ENCODE data around the gene FUS. TPM values are rescaled to one million over a fixed set of nuclear protein-coding genes. Genes with fewer than 3 reads are reported as not detected.

FUS gene
- total and polyA plus RNA-seq, 10 donors: 119 to 694 (median 337) TPM

DNA sequence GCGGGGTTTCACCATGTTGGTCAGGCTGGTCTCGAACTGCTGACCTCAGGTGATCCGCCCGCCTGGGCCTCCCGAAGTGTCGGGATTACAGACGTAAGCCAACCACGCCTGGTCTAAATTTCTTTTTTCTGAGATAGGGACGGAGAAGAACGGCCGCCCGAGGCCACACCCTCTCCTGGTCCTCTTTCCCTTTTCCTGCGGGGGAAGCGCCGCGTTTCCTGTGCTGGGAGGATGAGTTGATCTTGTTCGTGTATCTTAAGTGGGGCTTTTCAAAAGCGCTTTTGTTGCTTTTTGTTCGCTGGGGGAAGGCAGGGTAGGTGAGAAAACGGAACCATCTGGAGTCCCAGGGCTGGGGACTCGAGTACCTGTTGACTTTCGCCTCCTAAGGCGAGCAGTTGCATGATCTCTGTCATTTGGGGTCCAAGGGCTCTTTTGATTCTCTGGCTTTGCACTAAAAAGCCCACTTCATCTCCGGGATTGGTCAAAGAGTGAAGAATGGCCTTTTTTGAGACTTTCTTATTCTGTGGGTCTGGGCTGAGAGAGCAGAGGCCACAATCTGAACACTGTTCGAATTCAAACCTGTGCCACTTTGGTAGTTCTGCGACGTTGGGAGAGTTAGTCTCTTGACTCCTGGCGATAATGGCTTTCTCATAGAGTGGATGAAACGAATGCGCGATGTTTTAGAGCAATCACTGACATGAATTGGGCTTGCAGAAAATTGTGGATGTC lies 1.3 kb downstream of the FUS start:
- intact Hi-C loops (cut with DNase I; ENCODE audit: low total_unique reads): loop anchor here (2.0 kb wide), 1 partner anchor 62 kb away; no protein-coding TSS in a partner anchor
- H3K9me3 ChIP-seq: no peaks in the 10 kb centered on the region
- DNase-seq: peak; percentile 83
- peaks cover 0 to 45% (median 40%) of the 10 kb centered on the region in 6 donors for H3K36me3 ChIP-seq
- no peaks in the 10 kb centered on the region for H3K27me3 ChIP-seq (replicated peaks in 1 of 7)
- peaks cover 51 to 88% (median 77%) of the 10 kb centered on the region in 6 donors for H3K4me1 ChIP-seq
- peak in 1 of 3 donors; percentile 55 for TF ChIP-seq POLR2AphosphoS5 (IDR thresholded peaks at IDR 0.05)
- no peak for TF ChIP-seq CTCF (IDR thresholded peaks at IDR 0.05 in 8 of 11, conservative IDR thresholded peaks at IDR 0.05 in 3 of 11)
- peak overlapping the region; percentile 73 to 98 (median 93) for H3K4me3 ChIP-seq
- peak overlapping the region; percentile 93 to 99 (median 96) for H3K27ac ChIP-seq
- 2 to 5% (median 3%) methylated on average over 31 of the region's 31 CpGs for WGBS, 5 donors

DNA sequence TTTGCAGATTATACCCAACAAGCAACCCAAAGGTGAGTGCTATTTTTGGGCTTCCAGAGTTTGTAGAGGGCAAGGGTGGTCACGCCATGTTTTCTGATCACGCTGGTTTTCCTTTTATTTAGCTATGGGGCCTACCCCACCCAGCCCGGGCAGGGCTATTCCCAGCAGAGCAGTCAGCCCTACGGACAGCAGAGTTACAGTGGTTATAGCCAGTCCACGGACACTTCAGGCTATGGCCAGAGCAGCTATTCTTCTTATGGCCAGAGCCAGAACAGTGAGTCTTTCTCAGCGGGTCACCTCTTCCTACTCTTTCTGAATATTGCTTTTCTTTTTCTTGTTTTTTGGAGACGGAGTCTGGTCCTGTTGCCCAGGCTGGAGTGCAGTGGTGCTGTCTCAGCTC lies 2.5 kb downstream of the FUS start:
- H3K27me3 ChIP-seq (replicated peaks in 1 of 7): no peaks in the 10 kb centered on the region
- WGBS, 5 donors: 23 to 40% (median 35%) methylated on average over 7 of the region's 7 CpGs
- no peak for DNase-seq
- intact Hi-C loops (cut with DNase I; ENCODE audit: low total_unique reads): no loop called here
- TF ChIP-seq POLR2AphosphoS5 (IDR thresholded peaks at IDR 0.05): no peak
- TF ChIP-seq CTCF (IDR thresholded peaks at IDR 0.05 in 8 of 11, conservative IDR thresholded peaks at IDR 0.05 in 3 of 11): no peak
- TF ChIP-seq POLR2A (IDR thresholded peaks at IDR 0.05): no peak
- H3K9me3 ChIP-seq: no peaks in the 10 kb centered on the region
- H3K36me3 ChIP-seq: peaks cover 0 to 56% (median 51%) of the 10 kb centered on the region in 6 donors
- peak overlapping the region in 5 of 8 donors; percentile 34 to 98 (median 95) for H3K27ac ChIP-seq
- peak overlapping the region; percentile 73 to 98 (median 93) for H3K4me3 ChIP-seq
- H3K4me1 ChIP-seq: peaks cover 51 to 88% (median 76%) of the 10 kb centered on the region in 6 donors

DNA sequence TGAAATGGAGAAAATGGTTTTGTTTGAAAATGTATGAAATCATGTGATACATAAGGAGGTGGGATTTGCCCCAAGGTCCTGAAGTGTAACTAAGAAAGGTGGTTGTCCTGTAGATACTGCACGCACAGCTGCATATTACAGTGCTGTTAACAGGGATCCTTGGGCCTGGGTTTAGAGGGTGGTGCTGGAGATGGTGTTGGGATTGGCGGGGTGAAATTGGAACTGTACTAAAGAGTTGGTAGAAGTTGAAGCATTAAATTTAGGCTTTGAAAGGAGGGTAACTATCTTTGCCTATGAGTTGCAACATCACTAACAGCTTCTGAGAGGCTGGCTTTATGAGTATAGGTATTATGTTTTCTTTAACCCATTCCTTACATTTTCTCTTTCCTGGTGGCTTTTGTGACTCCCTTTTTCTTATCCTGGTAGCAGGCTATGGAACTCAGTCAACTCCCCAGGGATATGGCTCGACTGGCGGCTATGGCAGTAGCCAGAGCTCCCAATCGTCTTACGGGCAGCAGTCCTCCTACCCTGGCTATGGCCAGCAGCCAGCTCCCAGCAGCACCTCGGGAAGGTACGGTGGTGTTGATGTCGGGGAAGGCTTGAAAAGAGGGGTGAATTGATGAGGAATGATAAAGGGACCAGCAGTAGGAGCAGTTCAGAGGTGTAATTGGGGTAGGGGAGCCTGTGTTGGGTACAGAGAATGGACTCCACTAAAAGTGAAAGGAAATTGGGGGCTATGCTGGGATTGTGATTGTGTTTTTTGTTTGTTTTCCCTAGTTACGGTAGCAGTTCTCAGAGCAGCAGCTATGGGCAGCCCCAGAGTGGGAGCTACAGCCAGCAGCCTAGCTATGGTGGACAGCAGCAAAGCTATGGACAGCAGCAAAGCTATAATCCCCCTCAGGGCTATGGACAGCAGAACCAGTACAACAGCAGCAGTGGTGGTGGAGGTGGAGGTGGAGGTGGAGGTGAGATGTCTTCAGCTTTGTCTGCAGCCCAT lies 3.8 kb downstream of the FUS start:
- no peaks in the 10 kb centered on the region for H3K9me3 ChIP-seq
- peaks cover 0 to 69% (median 64%) of the 10 kb centered on the region in 6 donors for H3K36me3 ChIP-seq
- no peak for DNase-seq
- peak overlapping the region in 1 of 8 donors; percentile 3 for H3K4me3 ChIP-seq
- H3K4me1 ChIP-seq: peaks cover 42 to 88% (median 66%) of the 10 kb centered on the region in 6 donors
- intact Hi-C loops (cut with DNase I; ENCODE audit: low total_unique reads): no loop called here
- TF ChIP-seq POLR2AphosphoS5 (IDR thresholded peaks at IDR 0.05) (peak in 1 of 3 donors; percentile 6), CTCF (IDR thresholded peaks at IDR 0.05 in 8 of 11, conservative IDR thresholded peaks at IDR 0.05 in 3 of 11) (no peak)
- 82 to 85% (median 83%) methylated on average over 10 of the region's 10 CpGs for WGBS, 5 donors
- H3K27me3 ChIP-seq (replicated peaks in 1 of 7): no peaks in the 10 kb centered on the region
- H3K27ac ChIP-seq: peak overlapping the region in 1 of 8 donors; percentile 22
